Epidermal melanocyte (primary cell): Measurements from ENCODE around the gene WDR37.

ENCODE experiments used
- DNase-seq: peaks from one replicate; pipeline ENCODE4 v3.0.0; 2011; ENCODE audit warnings: low spot score; ENCODE audit not compliant: insufficient read length

WDR37 gene

GRCh38 chr10:1166101-1166827, 110.1 kb downstream of the WDR37 start:
- no peak for DNase-seq

GRCh38 chr10:1166828-1167275, 110.7 kb downstream of the WDR37 start:
- no peak for DNase-seq

- DNase-seq: no peak
Measured at GRCh38 chr10:1168763-1169162, 112.6 kb downstream of the WDR37 start.

GRCh38 chr10:1169186-1169885, 113.2 kb downstream of the WDR37 start:
- DNase-seq: no peak

- DNase-seq: no peak
Measured at GRCh38 chr10:1169981-1170866, 114.0 kb downstream of the WDR37 start.

GRCh38 chr10:1170867-1171180, 114.6 kb downstream of the WDR37 start:
- DNase-seq: no peak

GRCh38 chr10:1171182-1171581, 115.0 kb downstream of the WDR37 start:
- no peak for DNase-seq

GRCh38 chr10:1171586-1171985, 115.4 kb downstream of the WDR37 start:
- DNase-seq: no peak

- DNase-seq: no peak
Measured at GRCh38 chr10:1172256-1172984, 116.2 kb downstream of the WDR37 start.

GRCh38 chr10:1173091-1173490, 116.9 kb downstream of the WDR37 start:
- DNase-seq: no peak

- no peak for DNase-seq
Measured at GRCh38 chr10:1174022-1174421, 117.8 kb downstream of the WDR37 start.

GRCh38 chr10:1175956-1176565, 119.9 kb downstream of the WDR37 start:
- no peak for DNase-seq

GRCh38 chr10:1177936-1178335, 121.8 kb downstream of the WDR37 start:
- no peak for DNase-seq

- no peak for DNase-seq
Measured at GRCh38 chr10:1178506-1178905, 122.3 kb downstream of the WDR37 start.

GRCh38 chr10:1179346-1180070, 123.3 kb downstream of the WDR37 start:
- no peak for DNase-seq

- no peak for DNase-seq
Measured at GRCh38 chr10:1180071-1180730, 124.0 kb downstream of the WDR37 start.

- DNase-seq: no peak
Measured at GRCh38 chr10:1180836-1181235, 124.7 kb downstream of the WDR37 start.
